NOMO-1 treated with DMSO at 0.1 percent for 48 hours (cell line): ENCODE results near the gene PRR29.
A peak's percentile ranks its signal among the peaks of the same experiment; 100 is the strongest.
"Not testable (repeated sequence)": the region's sequence is repeated elsewhere in the genome, so short reads cannot be mapped to it uniquely, and the experiment has no call there.

ENCODE experiments used
- DNase-seq: peaks from one replicate; lab custom pipeline; 2025; ENCODE audit not compliant: unreplicated experiment; lab: John Stamatoyannopoulos, UW

The PRR29 gene

GRCh38 chr17:63974594-63975192 is 23.5 kb upstream of the PRR29 start:
- no peak for DNase-seq

DNA sequence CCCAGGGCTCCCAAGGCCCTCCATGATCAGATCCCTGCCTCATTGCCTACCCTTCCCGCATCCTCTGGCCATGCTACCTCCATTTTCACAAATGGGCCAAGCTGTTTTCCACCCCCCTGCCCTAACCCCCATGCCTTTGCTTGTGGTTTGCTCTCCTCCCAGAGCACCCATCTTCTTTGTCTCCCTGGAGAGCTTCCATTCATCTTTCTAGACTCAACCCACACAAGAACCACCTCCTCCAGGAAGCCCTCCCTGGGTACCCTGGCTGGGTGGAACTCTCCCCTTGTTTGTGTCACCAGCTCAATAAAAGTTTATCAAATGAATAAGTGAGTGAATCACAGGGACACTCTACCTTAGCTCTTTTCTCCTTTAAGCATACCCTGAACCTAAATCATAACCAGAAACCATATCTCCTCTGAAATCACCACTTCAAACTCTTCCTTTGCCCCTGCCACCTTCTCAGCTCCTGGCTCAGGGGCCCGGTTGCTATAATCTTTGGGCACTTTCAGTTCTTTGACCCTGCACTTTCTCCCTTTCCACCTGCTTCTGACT is 22.5 kb upstream of the PRR29 start:
- no peak for DNase-seq

DNA sequence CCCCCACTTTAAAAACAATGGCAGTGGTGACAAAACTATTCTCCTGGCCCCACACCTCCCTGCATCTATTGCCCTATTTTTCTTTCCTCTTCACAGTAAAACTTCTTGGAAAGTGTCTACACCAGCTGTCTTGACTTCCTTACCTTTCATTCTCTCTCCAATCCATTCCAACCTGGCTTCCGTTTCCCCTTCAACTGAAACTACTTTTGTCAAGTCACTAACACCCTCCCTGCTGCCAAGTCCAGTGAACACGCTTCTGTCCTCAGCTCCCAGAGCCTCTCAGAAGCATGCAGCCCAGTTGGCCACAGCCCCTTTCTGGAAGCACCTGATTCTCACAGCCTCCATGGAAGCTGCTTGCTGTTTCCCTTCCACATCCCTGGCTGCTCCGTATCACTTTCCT is 21.4 kb upstream of the PRR29 start:
- DNase-seq: no peak

DNA sequence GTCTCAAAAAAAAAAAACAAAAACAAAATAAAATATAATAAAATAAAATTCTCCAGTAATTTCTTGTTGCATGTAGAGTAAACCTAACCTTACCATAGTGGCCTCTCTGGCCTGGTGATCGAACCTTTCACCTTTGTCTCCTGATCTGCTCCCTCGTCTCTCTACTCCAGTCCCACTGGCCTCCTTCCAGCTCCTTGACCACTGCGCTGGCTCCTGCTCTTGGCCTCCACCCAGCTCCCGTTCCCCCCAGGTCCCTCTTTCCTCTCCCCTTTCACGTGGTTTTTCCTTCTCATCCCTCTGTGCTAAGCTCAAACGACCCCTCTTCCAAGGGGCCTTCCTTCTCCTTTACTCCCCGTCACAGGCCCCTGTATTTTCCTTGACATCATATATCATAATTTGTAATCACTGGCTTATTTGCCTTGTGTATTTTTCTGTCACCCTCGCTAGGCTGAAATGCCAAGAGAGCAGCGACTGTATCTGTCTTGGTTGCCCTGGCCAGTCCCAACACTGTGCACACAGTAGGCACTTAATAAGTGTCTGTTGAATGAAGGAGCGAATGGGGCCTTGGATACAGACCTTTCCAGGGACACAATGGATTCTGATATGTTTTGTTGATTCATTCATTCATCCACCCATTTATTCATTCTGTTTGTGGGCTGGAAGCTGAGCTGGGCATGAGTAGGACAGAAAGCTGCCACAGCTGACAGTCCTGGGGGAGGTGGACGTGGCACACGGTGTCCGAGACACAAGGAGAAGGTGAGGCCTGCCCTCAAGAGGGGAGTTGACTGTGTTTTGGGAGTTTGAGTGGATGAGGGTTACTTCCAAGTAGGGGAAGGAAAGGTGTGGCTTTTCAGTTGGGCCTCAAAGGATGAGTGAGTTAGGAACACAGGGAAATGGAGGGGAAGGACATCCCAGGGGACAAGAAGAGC is 19.6 kb upstream of the PRR29 start:
- no peak for DNase-seq

DNA sequence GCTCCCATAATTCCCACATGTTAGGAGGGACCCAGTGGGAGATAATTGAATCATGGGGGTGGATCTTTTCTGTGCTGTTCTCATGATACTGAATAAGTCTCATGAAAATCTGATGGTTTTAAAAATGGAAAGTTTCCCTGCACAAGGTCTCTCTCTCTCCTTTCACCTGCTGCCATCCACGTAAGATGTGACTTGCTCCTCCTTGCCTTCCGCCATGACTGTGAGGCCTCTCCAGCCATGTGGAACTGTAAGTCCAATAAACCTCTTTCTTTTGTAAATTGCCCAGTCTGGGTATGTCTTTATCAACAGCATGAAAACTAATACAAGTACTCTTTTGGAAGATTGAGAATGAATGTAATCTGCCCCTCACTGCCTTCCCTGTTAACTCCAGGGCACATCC is 15.5 kb upstream of the PRR29 start:
- not testable (repeated sequence) for DNase-seq

DNA sequence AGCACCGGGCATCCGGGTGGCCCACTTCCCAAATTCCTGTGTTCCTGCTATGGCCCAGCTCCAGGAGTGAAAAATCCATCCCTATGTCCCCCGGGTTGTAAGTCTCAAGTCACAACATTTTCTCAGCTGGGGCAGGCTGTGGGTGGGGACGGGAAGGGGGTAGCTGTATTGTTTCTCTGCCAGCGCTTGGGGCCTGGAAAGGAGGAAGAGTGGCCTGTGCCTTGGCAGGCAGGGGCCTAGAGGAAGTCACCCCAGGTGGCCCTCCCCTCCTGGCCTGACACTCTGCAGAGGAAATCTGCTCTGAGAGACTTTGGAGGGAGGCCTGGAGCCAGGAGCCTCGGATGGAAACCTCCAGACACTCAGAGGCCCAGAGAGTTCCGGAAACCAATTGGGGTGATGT is 14.8 kb upstream of the PRR29 start:
- no peak for DNase-seq

GRCh38 chr17:63984236-63984635 is 13.9 kb upstream of the PRR29 start:
- DNase-seq: no peak

DNA sequence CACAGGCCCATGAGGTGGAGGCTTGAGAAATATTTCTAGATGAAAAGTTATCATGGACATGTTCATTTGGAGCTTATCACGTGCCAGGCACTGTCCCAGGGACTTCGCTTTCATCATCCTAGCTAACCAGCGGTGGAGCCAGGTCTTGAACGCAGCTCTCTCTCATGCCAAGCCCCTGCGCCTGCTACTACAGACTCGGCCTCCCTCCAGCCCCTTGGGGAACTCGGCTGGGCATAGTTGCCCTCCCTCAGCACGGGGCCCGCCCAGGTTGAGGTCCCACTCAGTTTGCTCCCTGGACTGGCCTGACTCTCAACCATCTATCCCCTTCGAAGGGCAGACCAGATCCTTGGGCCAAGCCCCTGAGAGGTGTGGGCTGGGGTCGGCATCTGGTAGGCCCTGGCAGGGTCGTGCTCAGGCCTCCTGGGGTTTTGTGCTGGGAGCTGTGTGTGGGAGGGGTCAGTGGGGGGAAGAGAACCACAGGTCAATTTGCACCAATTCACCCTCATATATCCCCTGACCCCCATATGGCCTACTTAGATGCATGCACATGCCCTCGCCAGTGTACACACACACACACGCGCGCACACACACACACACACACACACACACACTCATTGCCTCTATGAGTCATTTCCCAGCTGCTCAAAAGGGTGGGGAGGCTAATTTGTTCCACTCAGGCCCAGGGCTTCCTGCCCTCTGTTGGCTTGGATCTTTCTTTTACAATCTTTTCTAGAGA is 13.3 kb upstream of the PRR29 start:
- DNase-seq: peak; percentile 64

DNA sequence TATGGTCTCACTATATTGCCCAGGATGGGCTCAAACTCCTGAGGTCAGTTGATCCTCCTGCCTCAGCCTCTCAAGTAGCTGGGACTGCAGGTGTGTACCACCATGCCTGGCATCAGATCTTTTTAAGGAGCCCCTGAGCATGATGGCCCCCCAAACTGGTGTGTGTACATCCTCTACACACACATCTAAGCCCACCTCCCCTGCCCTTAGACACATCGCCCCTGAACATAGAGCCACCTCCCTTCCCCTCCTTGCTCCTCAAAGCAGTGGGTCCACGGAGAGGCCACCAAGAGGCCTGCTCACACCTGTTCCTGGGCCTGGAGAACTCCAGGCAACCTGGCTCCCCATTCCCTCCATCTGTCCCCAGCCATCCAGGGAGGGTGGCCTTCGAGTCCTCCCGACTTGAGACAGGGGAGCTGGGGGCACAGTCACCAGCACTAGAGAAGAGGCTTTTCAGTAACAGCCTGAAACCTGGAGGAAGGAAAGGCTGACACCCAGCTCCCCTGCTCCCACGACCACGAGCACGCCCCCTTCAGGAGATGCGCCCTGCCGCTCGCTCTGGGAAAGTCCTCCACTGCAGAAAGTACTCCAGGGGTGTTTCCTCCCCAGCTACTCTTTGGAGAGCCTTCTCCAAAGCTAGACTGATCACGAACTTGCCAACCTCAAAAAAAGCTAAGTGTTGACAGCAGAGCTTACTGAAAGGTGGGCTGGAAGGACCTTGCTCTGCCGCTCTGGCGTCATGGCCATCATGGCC is 12.6 kb upstream of the PRR29 start:
- DNase-seq: no peak

GRCh38 chr17:63986821-63987220 is 11.3 kb upstream of the PRR29 start:
- DNase-seq: no peak

DNA sequence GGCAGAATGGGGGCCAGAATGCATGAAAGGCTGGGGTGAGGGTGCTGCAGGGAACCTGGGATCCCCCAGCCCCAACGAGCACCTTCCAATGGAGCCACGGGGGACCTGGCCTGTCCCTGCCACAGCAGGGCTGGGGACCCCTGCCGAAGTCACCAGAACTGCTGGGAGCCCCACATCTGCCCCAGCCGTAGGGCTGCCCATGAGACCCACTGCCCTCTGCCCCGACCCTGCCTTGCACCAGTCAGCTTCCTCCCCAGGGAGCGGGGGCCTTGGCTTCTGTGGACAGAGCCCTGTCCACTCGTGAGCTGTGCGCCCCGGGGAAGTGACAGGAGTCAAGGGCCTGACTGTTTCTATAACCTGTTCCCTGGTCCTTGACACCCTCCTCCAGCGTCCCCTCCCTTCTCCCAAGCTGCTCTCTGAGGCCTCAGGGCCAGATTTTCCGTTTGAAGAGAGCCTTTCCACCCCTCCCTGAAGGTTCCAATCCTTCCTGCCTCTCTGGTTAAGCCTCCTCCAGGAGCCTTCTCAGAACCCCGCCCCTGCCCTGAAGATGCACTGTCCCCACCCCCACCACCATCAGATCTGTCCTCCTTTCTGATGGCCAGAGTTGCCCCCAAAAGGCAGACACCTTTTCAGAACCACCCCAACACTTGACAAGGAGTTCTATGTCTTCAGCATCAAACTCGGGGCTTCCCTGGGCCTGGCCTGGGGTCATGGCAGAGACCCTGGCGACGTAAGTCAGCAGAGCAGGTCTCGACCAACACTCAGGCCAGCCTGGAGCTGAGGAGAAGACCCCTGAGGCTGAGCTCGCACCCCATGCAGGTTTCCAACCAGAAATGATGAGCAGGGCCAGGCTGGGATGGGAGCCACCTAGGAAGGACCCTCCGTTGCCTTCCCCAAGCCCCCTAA is 10.7 kb upstream of the PRR29 start:
- no peak for DNase-seq

GRCh38 chr17:63988127-63988478 is 10.0 kb upstream of the PRR29 start:
- DNase-seq: no peak

DNA sequence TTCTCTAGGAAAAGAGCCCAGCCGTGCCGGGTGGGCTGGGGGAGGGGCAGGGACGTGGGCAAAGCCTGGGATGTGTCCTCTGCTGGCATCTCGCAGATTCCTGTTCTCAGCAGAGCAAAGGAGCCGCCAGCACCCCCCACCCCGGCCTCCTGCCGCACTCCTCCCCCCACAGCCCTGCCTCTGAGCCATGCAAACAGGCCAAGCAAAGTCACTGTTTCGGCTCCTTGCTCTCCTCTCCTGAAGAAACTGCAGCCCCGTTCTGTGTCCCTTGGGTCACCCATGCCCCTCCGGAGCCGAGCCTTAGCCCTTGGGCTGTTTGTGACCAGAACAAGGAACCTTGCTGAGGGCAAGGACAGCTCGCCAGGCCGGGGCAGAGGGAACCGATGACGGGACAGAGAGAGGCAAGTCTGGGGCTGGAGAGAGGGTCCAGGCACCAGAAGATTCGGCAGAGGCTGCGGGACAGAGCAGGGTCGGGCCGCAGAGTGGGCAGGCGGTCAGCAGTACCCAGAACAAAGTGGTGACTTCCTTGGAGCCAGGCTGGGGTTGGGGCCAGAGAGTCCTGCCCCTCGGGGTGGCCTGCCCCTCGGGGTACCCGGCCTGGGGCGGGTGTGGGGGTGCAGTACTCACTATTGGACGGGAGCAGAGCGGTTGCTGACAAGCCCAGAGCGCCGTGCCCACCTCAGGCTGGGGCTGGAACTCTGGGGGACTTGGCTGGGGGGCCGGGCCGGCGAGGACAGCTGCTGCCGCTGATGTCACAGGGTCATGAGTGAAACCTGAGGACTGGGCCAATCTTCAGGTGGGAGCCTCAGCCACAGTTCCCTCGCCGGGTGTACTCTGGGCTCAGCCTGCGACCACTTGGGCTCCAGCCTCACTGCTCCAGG is 9.2 kb upstream of the PRR29 start:
- DNase-seq: no peak

DNA sequence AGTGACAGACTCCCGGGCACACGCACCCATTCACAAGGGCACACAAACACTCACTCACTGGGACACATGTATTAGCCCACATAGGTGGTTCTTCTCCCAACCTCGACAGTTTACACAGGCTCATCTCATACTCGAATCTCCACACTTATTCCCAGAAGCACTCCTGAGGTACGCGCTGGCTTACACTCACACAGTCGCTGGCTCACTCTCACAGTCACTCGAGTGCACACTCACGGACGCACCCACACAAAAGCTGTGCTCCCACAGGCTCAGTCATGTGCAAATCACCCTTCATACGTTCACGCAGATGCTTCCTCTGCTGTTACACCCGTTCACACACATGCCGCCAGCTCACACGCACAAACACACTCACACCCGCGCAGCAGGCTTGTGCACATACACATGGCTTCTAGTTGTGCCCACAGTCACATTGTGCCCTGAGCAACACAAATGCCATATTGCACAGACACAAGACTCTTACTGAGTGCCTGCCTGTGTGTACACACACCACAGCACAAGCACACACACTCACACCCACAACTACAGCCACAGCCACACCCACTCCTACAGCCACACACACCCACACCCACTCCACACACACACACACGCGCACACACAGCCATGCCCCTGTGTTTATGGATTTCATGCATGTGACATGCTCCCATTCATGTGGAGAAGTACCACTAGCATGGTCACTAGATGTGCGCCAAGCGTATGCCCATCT is 8.4 kb upstream of the PRR29 start:
- no peak for DNase-seq

- no peak for DNase-seq
These were observed 6.5 kb upstream of the PRR29 start for GRCh38 chr17:63991611-63992010.

GRCh38 chr17:63993368-63993985 is 4.7 kb upstream of the PRR29 start:
- no peak for DNase-seq

GRCh38 chr17:63995626-63996025 is 2.5 kb upstream of the PRR29 start:
- no peak for DNase-seq
